HCT116 (cell line): ENCODE results near the gene SLC12A4.
"Not testable (repeated sequence)": the region's sequence is repeated elsewhere in the genome, so short reads cannot be mapped to it uniquely, and the experiment has no call there.

Source experiments
- JUND ChIP-seq: IDR thresholded peaks from 2 replicates; pipeline ENCODE4 v1.6.1; 2012
- POLR2A ChIP-seq: IDR thresholded peaks from 2 replicates; pipeline ENCODE4 v1.7.0; 2011; ENCODE audit warnings: borderline replicate concordance; ENCODE audit not compliant: insufficient read depth, insufficient read length; ENCODE audit errors: extremely low read depth
- TCF7L2 ChIP-seq: IDR thresholded peaks from 2 replicates; pipeline ENCODE4 v1.7.0; 2011; ENCODE audit warnings: borderline replicate concordance, inconsistent platforms; ENCODE audit not compliant: insufficient read depth, insufficient read length; ENCODE audit errors: extremely low read depth
- TF ChIP-seq, protein P1 (sequence below), 3 experiments: fragments of 200-600 bp in 1 of 3; sonication (generic) in 1 of 3; IDR thresholded peaks in 2 of 3; conservative IDR thresholded peaks in 1 of 3; 2 replicates each; pipeline ENCODE4 v1.5.1; 2012 to 2017; ENCODE audit warnings: low read depth in 2 of 3, low read length in 2 of 3, antibody characterized with exemption in 1 of 3, borderline replicate concordance in 1 of 3, control low read depth in 1 of 3, mild to moderate bottlenecking in 1 of 3, mixed read lengths in 1 of 3, mixed run types in 1 of 3, moderate library complexity in 1 of 3; ENCODE audit not compliant: insufficient read depth in 1 of 3

DNA sequence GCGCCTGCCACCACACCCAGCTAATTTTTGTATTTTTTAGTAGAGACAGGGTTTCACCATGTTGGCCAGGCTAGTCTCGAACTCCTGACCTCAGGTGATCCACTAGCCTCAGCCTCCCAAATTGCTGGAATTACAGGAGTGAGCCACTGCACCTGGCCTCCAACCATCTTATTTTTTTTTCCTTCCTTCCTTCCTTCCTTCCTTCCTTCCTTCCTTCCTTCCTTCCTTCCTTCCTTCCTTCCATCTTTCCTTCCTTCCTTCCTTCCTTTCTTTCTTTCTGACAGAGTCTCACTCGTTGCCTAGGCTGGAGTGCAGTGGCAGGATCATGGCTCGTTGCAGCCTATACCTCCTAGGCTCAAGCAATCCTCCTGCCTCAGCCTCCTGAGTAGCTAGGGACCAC lies 41.4 kb upstream of the SLC12A4 start:
- TF ChIP-seq TCF7L2, POLR2A, JUND: not testable (repeated sequence)
- TF ChIP-seq, protein P1, sequence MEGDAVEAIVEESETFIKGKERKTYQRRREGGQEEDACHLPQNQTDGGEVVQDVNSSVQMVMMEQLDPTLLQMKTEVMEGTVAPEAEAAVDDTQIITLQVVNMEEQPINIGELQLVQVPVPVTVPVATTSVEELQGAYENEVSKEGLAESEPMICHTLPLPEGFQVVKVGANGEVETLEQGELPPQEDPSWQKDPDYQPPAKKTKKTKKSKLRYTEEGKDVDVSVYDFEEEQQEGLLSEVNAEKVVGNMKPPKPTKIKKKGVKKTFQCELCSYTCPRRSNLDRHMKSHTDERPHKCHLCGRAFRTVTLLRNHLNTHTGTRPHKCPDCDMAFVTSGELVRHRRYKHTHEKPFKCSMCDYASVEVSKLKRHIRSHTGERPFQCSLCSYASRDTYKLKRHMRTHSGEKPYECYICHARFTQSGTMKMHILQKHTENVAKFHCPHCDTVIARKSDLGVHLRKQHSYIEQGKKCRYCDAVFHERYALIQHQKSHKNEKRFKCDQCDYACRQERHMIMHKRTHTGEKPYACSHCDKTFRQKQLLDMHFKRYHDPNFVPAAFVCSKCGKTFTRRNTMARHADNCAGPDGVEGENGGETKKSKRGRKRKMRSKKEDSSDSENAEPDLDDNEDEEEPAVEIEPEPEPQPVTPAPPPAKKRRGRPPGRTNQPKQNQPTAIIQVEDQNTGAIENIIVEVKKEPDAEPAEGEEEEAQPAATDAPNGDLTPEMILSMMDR (IDR thresholded peaks at IDR 0.05 in 2 of 3, conservative IDR thresholded peaks at IDR 0.05 in 1 of 3; ENCODE audit: borderline replicate concordance in 1 of 3, insufficient read depth in 1 of 3, low read depth in 2 of 3, low read length in 2 of 3): not testable (repeated sequence)
